Upper lobe of left lung (tissue), 4 donors: ENCODE data around the gene CALY.

Source experiments
- EP300 ChIP-seq, 4 donors: sonication (generic); formaldehyde crosslinking; IDR thresholded peaks; one replicate each; pipeline ENCODE4 v1.5.1; 2017; ENCODE audit warnings: antibody characterized with exemption in 4 of 4, control low read depth in 2 of 4
- POLR2AphosphoS5 ChIP-seq, 2 donors: sonication (generic); formaldehyde crosslinking; IDR thresholded peaks; one replicate each; pipeline ENCODE4 v1.5.1; 2017; ENCODE audit warnings: antibody characterized with exemption in 2 of 2
- TF ChIP-seq, protein P1 (sequence below), 6 experiments: fragments of 450-650 bp in 4 of 6; fragments of 200-600 bp in 2 of 6; sonication (generic) in 2 of 6; IDR thresholded peaks; one replicate each; pipeline ENCODE4 v1.5.1; 2016 to 2019; ENCODE audit warnings: antibody characterized with exemption in 6 of 6

- TF ChIP-seq, protein P1, sequence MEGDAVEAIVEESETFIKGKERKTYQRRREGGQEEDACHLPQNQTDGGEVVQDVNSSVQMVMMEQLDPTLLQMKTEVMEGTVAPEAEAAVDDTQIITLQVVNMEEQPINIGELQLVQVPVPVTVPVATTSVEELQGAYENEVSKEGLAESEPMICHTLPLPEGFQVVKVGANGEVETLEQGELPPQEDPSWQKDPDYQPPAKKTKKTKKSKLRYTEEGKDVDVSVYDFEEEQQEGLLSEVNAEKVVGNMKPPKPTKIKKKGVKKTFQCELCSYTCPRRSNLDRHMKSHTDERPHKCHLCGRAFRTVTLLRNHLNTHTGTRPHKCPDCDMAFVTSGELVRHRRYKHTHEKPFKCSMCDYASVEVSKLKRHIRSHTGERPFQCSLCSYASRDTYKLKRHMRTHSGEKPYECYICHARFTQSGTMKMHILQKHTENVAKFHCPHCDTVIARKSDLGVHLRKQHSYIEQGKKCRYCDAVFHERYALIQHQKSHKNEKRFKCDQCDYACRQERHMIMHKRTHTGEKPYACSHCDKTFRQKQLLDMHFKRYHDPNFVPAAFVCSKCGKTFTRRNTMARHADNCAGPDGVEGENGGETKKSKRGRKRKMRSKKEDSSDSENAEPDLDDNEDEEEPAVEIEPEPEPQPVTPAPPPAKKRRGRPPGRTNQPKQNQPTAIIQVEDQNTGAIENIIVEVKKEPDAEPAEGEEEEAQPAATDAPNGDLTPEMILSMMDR (IDR thresholded peaks at IDR 0.05) = no peak
- TF ChIP-seq EP300 (IDR thresholded peaks at IDR 0.05) (no peak), POLR2AphosphoS5 (IDR thresholded peaks at IDR 0.05) (no peak)
These were observed 12.4 kb downstream of the CALY start for GRCh38 chr10:133324198-133324792.
